ENCODE measurements around the gene IDH3B.
"Not testable (repeated sequence)": the region's sequence is repeated elsewhere in the genome, so short reads cannot be mapped to it uniquely, and the experiment has no call there.

Gene IDH3B

DNA sequence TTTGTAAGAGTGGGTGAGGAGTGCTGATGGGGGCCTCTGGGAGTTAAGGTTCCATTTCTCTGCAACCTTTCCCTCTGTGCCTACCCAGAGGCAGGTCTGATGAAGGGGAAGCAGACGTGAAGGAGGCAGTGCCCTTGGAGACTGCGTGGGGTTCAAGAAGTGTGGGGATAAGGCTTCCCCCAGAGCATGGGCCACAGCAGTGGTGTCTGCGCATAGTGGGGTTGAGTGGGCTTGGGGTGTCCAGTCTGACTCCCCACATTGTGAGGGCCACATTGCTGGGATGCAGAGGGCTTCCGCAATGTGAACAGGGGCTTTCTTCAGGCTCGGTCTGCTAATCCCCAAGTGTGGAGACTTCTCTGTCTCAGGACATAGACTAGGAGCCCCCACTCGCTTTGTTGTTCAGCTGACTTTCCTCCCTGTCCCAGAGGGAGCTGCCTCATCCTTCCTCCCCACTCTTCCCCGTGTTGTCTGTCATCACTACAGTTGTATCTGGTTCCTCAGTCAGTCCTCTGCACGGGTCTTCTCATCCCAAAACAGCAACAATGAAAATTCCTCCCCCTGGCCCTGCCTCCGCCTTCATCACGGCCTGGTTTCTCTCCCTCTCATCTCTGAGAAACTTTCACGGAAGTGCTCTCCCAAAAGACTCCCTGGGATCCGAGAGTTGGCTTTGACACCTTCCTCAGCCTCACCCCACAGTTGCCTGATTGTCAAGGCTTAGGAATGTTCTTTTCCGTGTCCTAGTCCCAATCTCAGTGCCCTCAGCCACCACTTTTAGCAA is 31.4 kb upstream of the IDH3B start:
- intact Hi-C loops (cut with DNase I), result no loop called here
- DNase-seq, result peak in 1 of 10 donors; percentile 36

GRCh38 chr20:2694519-2694918 is 30.5 kb upstream of the IDH3B start:
- intact Hi-C loops (cut with DNase I), result loop anchor here (5.0 kb wide), 1 partner anchor 48 kb away; no protein-coding TSS in a partner anchor
- peak in 1 of 10 donors; percentile 60 for DNase-seq

DNA sequence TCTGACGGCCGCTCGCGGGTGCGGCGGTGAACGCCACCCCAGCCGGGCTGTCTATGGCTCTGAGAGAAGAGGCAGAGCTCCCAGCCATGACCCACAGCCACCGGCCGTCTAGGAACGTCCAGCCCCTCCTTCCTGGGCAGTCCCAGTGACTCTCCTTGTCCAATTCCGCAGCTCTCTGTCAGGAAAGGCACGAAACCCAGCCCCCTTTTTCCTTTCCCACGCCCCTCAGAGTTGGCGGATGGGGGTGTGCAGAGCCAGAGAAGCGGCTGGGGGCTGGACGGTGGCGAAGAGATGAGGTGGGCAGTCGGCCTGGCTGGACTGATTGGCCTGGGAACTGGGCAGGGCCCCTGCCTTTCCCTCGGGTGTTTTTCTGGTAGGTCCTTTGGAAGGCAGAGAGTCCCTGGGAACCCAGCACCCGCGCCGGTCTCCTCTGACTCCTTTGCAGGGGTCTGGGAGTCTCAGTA is 30.0 kb upstream of the IDH3B start:
- intact Hi-C loops (cut with DNase I), result loop anchor here (5.0 kb wide), 1 partner anchor 48 kb away; no protein-coding TSS in a partner anchor
- DNase-seq, result peak in 3 of 10 donors; percentile 16 to 74 (median 67)

GRCh38 chr20:2693286-2694007 is 29.4 kb upstream of the IDH3B start:
- DNase-seq, result peak in 8 of 10 donors; percentile 39 to 93 (median 62)
- intact Hi-C loops (cut with DNase I), result loop anchor here (5.0 kb wide), 1 partner anchor 49 kb away; no protein-coding TSS in a partner anchor

DNA sequence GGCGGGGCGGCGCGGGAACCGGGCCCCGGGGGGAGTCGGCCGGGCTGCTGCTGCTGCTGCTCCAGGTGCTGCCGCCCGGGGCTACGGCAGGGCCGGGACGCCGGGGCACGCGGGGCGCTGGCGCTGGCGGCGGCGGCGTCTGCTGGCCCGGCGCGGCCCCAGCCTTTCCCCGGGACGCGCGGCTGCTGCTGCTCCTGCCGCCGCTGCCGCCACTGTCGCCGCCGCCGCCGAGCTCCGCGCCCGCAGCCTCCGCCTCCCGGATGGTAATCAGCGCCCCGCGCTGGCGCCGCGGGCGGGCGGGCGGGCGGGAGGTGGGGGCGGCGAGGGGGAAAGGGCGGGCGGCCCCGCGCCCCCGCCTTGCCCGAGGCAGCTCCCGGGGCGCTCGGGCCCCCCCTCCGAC is 28.9 kb upstream of the IDH3B start:
- intact Hi-C loops (cut with DNase I), result loop anchor here (5.0 kb wide), 1 partner anchor 49 kb away; no protein-coding TSS in a partner anchor
- DNase-seq, result peak in 1 of 10 donors; percentile 46

DNA sequence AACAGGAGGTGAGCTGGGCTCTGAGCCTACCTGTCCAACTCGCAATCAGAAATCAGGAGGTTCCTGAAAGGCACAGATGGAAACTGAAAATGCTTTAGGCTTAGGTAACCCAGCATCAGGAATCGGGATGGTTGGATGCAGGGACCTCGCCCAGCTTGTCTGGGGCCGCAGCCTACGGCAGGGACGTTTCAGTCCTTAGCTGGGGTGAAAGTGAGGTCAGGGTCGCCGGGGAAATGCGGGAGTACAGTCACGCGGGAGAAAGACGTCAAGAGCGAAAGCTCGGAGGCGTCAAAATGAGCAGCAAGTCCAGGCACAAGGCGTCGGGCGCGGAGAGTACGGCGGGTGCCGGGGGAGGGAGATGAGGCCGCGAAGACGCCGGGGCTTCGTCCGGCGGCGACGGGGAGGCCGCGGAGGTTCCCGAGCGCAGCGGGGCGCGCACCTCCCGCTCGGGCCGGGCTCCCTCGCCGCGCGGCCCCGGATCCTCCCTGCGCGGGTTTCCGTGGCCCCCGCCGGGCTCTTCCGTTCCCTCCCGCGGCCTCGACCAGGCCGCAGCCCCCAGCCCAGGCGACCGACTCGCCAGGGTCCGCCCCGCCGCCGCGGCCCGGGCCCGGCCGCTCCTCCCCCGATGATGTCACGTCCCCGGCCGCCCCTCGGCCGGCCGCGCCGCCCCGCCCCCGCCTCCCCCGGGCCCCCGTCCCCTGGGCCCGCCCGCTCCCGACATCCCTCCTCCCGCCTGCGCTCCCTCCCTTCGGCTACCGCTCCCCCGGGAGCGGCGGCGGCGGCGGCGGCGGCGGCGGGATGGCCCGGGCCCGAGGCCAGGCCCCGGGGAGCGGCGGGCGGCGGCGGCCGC is 28.2 kb upstream of the IDH3B start, which contains the start of gene EBF4:
EBF4 (plus strand) TSS at position 745 of the 850 bp plus-strand sequence. CDS start 866 bp downstream, outside the sequence.
- intact Hi-C loops (cut with DNase I), result loop anchor here (5.0 kb wide), 1 partner anchor 50 kb away; no protein-coding TSS in a partner anchor

GRCh38 chr20:2691663-2692035 is 27.6 kb upstream of the IDH3B start:
- peak in 2 of 10 donors; percentile 51 to 70 for DNase-seq
- intact Hi-C loops (cut with DNase I), result loop anchor here (5.0 kb wide), 1 partner anchor 51 kb away; no protein-coding TSS in a partner anchor

More for the DNA sequence above, 28.2 kb upstream of the IDH3B start, which contains the start of gene EBF4:
- DNase-seq, result peak in 6 of 10 donors; percentile 28 to 89 (median 72)

- intact Hi-C loops (cut with DNase I), result loop anchor here (5.0 kb wide), 1 partner anchor 51 kb away; no protein-coding TSS in a partner anchor
- DNase-seq, result peak in 2 of 10 donors; percentile 9 to 62
Observed at GRCh38 chr20:2691127-2691526, 27.1 kb upstream of the IDH3B start.

DNA sequence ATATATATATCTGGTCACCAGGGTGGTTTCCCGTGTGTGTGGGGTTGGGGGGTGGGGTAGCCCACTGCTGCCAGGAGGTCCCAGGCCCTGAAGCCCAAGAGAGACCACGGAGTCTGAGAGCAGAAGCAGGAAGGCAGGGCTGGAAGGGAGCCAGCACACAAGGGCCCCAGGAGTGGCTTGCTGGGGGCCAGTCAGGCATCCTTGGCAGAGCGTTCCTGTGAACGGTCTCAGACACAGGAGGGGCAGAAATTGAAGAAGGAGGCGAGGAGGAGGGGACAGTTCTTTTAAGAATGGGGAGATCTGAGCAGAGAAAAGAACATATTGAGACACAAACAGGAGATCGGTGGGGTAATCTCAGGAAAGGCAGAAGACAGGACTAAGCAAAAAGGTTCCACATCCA is 26.7 kb upstream of the IDH3B start:
- peak in 1 of 10 donors; percentile 72 for DNase-seq
- intact Hi-C loops (cut with DNase I), result loop anchor here (5.0 kb wide), 1 partner anchor 52 kb away; no protein-coding TSS in a partner anchor

- intact Hi-C loops (cut with DNase I), result loop anchor here (5.0 kb wide), 1 partner anchor 52 kb away; no protein-coding TSS in a partner anchor
- DNase-seq, result peak in 2 of 10 donors; percentile 41 to 62
Observed at GRCh38 chr20:2690213-2690612, 26.2 kb upstream of the IDH3B start.

DNA sequence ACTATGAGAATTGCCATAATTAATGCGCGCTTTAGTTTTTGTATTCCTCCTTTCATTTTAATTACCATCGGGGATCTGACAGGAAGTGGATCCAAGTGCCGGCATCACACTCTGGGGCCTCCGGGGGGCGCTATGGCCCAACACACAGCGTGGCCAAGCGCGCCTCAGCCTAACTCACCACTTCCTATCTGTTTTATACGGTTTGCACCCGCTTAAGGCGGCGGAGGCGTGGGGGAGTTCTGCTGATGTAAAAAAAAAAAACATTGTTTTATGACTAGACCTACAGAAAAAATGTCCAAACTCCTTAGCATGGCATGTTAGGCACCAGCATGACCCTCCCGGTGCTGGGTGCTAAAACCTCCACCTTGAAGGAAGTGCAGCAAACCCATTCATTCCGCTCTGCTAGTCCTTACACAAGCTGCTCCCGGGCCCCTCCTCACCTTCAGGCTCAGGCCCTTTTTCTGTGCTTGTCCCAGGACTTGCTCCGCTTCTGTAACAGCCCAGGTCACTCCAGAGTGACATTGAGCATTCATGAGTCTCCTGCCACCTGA is 24.1 kb upstream of the IDH3B start:
- intact Hi-C loops (cut with DNase I), result loop anchor here (5.0 kb wide), 1 partner anchor 309 kb away; no protein-coding TSS in a partner anchor
- DNase-seq, result peak in 8 of 10 donors; percentile 43 to 91 (median 63)

- intact Hi-C loops (cut with DNase I), result loop anchor here (5.0 kb wide), 1 partner anchor 310 kb away; no protein-coding TSS in a partner anchor
- peak in 2 of 10 donors; percentile 19 to 67 for DNase-seq
Observed at GRCh38 chr20:2687514-2687913, 23.5 kb upstream of the IDH3B start.

DNA sequence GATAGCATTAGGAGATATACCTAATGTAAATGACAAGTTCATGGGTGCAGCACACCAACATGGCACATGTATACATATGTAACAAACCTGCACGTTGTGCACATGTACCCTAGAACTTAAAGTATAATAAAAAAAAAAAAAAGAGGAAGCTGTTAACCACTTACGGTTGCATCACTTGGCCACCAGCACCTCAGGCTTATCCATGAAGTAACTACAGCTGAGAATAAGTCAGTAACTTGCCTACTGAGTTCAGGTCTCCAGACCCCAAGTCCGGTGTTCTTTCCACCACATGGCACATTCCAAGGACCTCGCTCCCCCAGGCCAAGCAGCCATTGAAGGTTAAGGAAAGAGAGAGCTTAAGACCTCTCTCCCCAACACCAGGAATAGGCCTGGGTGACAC is 20.8 kb upstream of the IDH3B start:
- intact Hi-C loops (cut with DNase I), result loop anchor here (5.0 kb wide), 1 partner anchor 312 kb away; no protein-coding TSS in a partner anchor

GRCh38 chr20:2682040-2682439 is 18.0 kb upstream of the IDH3B start:
- DNase-seq; intact Hi-C loops (cut with DNase I): not testable (repeated sequence)

More for the DNA sequence above, 20.8 kb upstream of the IDH3B start:
- DNase-seq, result peak in 1 of 10 donors; percentile 10

GRCh38 chr20:2680046-2680445 is 16.0 kb upstream of the IDH3B start:
- DNase-seq, result no peak
- intact Hi-C loops (cut with DNase I), result no loop called here

DNA sequence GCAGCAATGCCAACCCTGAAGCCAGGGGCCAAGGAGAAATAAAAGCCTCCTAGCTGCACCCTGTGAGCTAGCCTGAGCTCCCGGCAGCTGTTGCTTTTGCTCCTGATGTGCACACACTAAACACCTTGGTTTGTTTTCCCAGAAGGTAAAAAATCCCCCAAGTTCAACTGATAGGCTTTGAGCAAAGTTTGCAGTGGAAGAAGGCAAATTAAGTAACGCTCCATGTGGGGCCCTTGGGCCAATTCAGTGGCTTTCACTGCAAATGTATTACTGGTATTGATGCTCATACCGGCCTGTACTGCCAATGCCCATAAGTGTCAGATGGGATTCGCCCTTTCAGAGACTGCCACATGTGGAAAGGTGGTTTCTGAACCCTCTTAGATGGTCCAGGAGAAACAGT is 9.4 kb upstream of the IDH3B start:
- DNase-seq, result peak in 1 of 10 donors; percentile 16
- intact Hi-C loops (cut with DNase I), result no loop called here

- intact Hi-C loops (cut with DNase I), result no loop called here
- no peak for DNase-seq
Observed at GRCh38 chr20:2672446-2672845, 8.4 kb upstream of the IDH3B start.

DNA sequence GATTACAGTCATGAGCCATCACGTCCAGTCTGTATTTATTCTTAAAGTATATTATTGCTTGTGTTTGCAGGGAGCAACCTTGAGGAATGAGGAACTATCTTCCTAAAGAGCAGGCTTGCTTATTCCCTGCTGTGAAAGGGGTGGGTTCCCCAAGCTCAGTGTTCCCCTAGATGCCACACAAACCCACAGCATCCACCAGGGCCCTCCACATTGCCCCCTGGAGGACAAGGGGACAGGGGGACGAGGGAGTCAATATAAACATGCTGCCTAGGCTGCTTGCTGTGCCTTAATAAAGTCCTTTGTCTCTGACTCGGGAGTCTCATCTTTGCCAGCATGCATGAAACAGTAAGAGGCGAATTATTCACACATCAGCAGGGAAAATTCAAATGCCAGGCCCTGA is 8.0 kb upstream of the IDH3B start:
- intact Hi-C loops (cut with DNase I), result no loop called here
- no peak for DNase-seq

- no peak for DNase-seq
- intact Hi-C loops (cut with DNase I), result loop anchor here (10.0 kb wide), 1 partner anchor 171 kb away; no protein-coding TSS in a partner anchor
Observed at GRCh38 chr20:2663364-2663886, 591 bp downstream of the IDH3B start.

All from posterior cingulate gyrus (tissue), 11 donors.